Duodenal mucosa (tissue), 2 donors: ENCODE data around the gene TOR1A.
"Not testable (repeated sequence)": the region's sequence is repeated elsewhere in the genome, so short reads cannot be mapped to it uniquely, and the experiment has no call there.

ENCODE experiments used
- H3K27ac ChIP-seq: one replicate; pipeline ENCODE4 v1.7.0; 2013; ENCODE audit warnings: low read depth, low read length
- H3K27me3 ChIP-seq, 2 donors: one replicate each; pipeline ENCODE4 v1.7.0; 2013; ENCODE audit warnings: low read length in 2 of 2, control low read depth in 1 of 2; ENCODE audit not compliant: insufficient read depth in 2 of 2, control insufficient read depth in 1 of 2
- H3K36me3 ChIP-seq, 2 donors: one replicate each; pipeline ENCODE4 v1.7.0; 2013; ENCODE audit warnings: low read length in 2 of 2, control low read depth in 1 of 2; ENCODE audit not compliant: insufficient read depth in 2 of 2, control insufficient read depth in 1 of 2
- H3K4me1 ChIP-seq, 2 donors: one replicate each; pipeline ENCODE4 v1.7.0; 2013; ENCODE audit warnings: low read length in 2 of 2, control low read depth in 1 of 2; ENCODE audit not compliant: insufficient read depth in 2 of 2, control insufficient read depth in 1 of 2
- H3K4me3 ChIP-seq, 2 donors: one replicate each; pipeline ENCODE4 v1.7.0; 2013; ENCODE audit warnings: low read length in 2 of 2, low read depth in 1 of 2
- H3K9ac ChIP-seq, 2 donors: one replicate each; pipeline ENCODE4 v1.7.0; 2013; ENCODE audit warnings: low read length in 2 of 2, low read depth in 1 of 2
- H3K9me3 ChIP-seq, 2 donors: one replicate each; pipeline ENCODE4 v1.7.0; 2013; ENCODE audit warnings: low read length in 2 of 2, control low read depth in 1 of 2; ENCODE audit not compliant: control insufficient read depth in 1 of 2

TOR1A gene

DNA sequence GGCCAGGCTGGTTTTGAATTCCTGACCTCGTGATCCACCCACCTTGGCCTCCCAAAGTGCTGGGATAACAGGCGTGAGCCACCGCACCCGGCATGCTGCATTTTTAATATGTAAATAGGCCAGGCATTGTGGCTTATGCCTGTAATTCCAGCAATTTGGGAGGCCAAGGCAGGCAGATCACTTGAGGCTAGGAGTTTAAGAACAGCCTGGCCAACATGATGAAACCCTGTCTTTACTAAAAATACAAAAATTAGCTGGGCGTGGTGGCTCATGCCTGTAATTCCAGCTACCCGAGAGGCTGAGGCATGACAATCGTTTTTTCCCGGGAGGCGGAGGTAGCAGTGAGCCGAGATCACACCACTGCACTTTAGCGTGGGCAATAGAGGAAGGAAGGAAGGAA lies 39.0 kb downstream of the TOR1A start:
- not testable (repeated sequence) for H3K27me3 ChIP-seq, H3K4me3 ChIP-seq, H3K4me1 ChIP-seq, H3K36me3 ChIP-seq, H3K27ac ChIP-seq, H3K9ac ChIP-seq, H3K9me3 ChIP-seq

DNA sequence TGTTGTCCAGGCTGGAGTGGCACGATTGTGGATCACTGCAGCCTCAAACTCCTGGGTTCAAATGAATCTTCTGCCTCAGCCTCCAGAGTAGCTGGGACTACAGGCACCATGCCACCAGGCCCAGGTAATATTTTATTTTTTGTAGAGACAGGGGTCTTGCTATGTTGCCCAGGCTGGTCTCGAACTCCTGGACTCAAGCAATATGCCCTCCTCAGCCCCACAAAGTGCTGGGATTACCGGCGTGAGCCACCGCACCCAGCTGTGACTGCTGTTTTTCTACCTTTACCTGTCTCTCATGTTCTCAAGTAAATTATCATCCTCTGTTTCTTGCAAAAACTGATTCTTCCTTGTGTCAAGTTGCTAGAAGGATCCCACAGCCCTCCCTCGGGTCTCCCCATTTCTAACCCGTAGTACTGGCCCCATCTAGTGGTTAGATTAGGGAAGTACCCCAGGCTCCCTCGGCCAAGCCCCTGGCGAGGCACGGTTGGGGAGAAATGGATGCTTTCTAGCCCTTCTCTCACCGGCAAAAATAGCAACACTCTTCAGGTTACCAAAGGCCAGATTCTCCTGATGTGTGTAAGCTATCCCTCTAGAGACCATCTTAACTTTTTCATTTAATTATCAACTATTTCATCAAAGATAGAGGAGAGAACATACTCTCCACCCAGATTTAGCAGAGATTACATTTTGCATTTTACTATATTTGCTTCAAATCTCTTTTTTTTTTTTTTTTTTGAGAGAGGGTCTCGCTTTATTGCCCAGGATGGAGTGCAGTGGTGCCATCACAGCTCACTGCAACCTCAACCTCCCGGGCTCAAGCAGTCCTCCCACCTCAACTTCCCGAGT lies 40.2 kb downstream of the TOR1A start:
- Histone ChIP-seq H3K4me1 (no peaks in the 10 kb centered on the region), H3K36me3 (no peaks in the 10 kb centered on the region), H3K27me3 (peaks cover 4 to 8% of the 10 kb centered on the region in 2 donors), H3K4me3 (no peak overlapping the region), H3K9me3 (no peaks in the 10 kb centered on the region), H3K9ac (no peak overlapping the region), H3K27ac (no peak overlapping the region)

DNA sequence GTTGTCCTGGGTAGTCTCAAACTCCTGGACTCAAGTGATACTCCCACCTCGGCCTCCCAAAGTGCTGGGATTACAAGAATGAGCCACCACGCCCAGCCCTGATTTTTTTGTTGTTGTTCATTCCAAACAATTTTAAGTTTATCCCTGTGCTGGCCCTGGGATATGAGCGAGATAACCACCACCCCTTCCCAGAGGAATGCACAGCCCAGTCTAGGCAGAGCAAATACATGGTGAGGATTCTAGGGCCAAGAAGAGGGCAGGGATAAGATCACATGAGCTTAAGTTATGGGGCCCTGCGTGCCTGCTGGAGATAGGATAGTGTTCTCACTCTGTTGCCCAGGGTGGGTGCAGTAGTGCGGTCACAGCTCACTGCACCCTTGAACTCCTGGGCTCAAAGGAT lies 42.0 kb downstream of the TOR1A start:
- Histone ChIP-seq H3K9me3 (no peaks in the 10 kb centered on the region), H3K4me1 (peaks cover 0 to 9% of the 10 kb centered on the region in 2 donors), H3K9ac (no peak overlapping the region), H3K4me3 (no peak overlapping the region), H3K27ac (no peak overlapping the region), H3K36me3 (no peaks in the 10 kb centered on the region), H3K27me3 (peaks cover 0 to 5% of the 10 kb centered on the region in 2 donors)

DNA sequence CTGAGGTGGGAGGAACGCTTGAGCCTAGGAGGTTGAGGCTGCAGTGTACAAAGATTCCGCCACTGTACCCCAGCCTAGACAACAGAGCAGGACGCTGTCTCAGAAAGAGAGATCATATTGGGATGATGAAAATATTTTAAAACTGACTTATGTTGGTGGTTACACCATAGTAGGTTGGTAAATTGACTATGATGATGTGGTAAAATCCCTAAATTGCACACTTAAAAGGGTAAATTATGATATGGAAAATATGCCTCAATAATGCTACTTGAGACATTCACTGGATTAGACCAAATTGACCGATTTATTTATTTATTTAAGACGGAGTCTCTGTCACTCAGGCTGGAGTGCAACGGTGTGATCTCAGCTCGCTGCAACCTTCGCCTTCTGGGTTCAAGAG lies 42.8 kb downstream of the TOR1A start:
- Histone ChIP-seq H3K4me1 (peaks cover 0 to 14% of the 10 kb centered on the region in 2 donors), H3K27ac (no peak overlapping the region), H3K9me3 (no peaks in the 10 kb centered on the region), H3K27me3 (peaks cover 0 to 4% of the 10 kb centered on the region in 2 donors), H3K36me3 (no peaks in the 10 kb centered on the region), H3K4me3 (no peak overlapping the region), H3K9ac (no peak overlapping the region)

DNA sequence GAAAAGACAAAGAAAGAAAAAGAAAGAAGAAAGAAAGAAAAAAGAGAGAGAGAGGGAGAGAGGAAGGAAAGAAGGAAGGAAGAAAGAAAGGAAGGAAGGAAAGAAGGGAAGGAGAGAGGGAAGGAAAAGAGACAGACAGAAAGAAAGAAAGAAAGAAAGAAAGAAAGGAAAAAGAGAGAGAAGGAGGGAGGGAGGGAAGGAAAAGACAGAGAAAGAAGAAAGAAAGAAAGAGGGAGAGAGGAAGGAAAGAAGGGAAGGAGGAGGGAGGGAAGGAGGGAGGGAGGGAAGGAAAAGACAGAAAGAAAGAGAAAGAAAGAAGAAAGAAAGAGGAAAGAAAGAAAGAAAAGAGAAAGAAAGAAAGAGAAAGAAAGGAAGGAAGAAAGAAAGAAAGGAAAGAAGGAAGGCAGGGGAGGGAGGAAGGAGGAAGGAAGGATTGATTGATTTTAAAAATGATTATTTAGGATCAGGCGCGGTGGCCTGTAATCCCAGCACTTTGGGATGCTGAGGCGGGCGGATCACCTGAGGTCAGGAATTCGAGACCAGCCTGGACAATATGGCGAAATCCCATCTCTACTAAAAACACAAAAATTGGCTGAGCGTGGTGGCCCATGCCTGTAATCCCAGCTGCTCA lies 44.3 kb downstream of the TOR1A start:
- no peak overlapping the region for H3K4me3 ChIP-seq

DNA sequence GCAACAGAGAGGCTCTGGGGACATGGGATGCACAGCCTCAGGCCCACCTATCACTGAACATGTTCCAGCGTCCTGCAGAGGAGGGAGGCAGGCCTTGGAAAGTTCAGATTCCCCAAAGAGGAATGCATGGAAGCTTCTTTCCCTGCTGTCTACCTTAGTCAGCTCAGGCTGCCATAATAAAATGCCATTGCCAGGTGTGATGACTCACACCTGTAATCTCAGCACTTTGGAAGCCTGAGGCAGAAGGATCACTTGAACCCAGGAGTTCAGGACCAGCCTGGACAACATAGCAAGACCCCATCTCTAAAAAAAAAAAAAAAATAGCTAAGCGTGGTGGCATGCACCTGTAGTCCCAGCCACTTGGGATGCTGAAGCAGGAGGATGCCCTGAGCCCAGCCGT lies 45.5 kb downstream of the TOR1A start:
- Histone ChIP-seq H3K27me3 (peaks cover 0 to 4% of the 10 kb centered on the region in 2 donors), H3K9me3 (no peaks in the 10 kb centered on the region), H3K4me1 (peaks cover under 1 to 14% of the 10 kb centered on the region in 2 donors), H3K36me3 (no peaks in the 10 kb centered on the region), H3K9ac (no peak overlapping the region), H3K27ac (no peak overlapping the region), H3K4me3 (no peak overlapping the region)

More for the DNA sequence above, 44.3 kb downstream of the TOR1A start:
- Histone ChIP-seq H3K9ac (no peak overlapping the region), H3K9me3 (no peaks in the 10 kb centered on the region), H3K27ac (no peak overlapping the region), H3K27me3 (no peaks in the 10 kb centered on the region), H3K36me3 (no peaks in the 10 kb centered on the region), H3K4me1 (peaks cover 0 to 14% of the 10 kb centered on the region in 2 donors)

DNA sequence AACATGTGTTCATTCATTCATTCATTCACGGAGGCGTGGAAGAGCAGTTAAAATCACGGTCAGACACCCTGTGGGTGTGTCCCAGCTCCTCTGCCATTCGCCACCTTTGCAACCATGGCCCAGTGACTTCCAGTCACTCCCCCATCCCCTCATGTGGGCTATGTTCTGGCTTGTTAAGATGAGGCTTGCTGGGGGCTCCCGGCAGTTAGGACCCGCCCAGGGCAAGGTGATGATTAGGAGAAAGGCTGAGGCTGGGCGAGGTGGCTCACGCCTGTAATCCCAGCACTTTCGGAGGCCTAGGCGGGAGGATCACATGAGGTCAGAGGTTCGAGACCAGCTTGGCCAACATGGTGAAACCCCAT lies 46.2 kb downstream of the TOR1A start:
- no peaks in the 10 kb centered on the region for H3K9me3 ChIP-seq
- H3K27ac ChIP-seq, result no peak overlapping the region
- no peak overlapping the region for H3K9ac ChIP-seq
- no peak overlapping the region for H3K4me3 ChIP-seq
- H3K4me1 ChIP-seq, result peaks cover 3 to 14% of the 10 kb centered on the region in 2 donors
- peaks cover 0 to 4% of the 10 kb centered on the region in 2 donors for H3K27me3 ChIP-seq
- no peaks in the 10 kb centered on the region for H3K36me3 ChIP-seq

DNA sequence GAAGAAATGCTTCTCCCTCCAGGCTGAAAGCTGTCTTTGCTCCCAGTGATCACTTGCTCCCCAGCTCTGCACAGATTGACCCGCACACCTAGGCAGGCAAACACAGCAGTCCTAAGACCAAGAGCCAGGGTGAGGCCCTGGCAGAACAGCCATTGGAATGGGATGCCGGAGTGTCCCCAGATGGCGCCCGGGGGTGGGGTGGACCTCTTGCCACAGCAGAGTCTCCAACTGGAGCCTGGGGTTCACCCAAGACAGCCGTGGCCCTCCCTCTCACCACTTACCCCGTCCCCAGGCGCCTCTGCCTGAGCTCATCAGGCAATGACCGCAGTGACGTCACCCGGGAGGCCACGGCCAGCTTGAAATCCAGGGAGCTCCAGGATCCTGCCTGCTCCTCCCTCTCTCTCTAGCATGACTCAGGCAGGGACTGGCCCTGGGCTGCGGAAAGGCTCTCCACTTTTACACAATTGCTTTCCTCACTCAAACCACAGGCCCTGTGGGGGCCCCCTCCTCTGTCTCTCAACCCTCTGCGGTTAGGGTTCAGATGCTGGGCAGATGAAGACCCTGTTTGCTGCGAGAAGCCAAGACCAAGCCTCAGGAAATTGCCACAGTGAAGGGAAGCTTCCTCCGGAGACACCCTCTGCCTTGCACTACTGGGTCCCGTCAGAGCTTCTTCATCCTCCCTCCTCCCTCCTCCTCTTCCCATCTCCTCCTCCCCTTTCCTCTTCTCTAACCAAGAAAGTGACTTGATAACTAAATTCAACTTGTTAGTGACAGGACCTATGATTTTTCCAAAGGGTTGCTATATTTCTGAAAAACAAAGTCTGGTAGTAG lies 46.8 kb downstream of the TOR1A start:
- peak overlapping the region in 1 of 2 donors; percentile 22 for H3K9ac ChIP-seq

DNA sequence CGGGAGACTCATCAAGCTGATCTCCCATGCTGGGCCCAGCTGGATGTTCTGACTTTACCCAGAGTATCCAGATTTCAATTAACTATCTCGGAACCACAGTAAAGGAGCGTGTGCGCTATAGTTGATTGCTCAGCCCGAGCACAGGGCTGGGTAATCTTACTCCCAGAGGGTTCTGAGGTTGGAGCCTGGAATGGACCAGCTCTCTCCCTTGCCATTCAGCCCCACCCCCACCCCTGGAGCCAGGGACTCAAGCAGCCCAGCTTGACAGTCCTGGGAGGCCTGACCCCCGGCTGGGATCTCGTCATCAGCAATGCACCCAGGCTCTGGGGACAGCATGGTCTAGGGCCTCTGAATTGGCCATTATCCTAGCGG lies 47.4 kb downstream of the TOR1A start:
- H3K27ac ChIP-seq, result peak overlapping the region; percentile 66
- H3K9me3 ChIP-seq, result no peaks in the 10 kb centered on the region
- no peak overlapping the region for H3K4me3 ChIP-seq
- peaks cover 0 to 4% of the 10 kb centered on the region in 2 donors for H3K27me3 ChIP-seq
- peak overlapping the region in 1 of 2 donors; percentile 22 for H3K9ac ChIP-seq
- H3K4me1 ChIP-seq, result peaks cover 3 to 14% of the 10 kb centered on the region in 2 donors
- no peaks in the 10 kb centered on the region for H3K36me3 ChIP-seq

More for the DNA sequence above, 46.8 kb downstream of the TOR1A start:
- no peaks in the 10 kb centered on the region for H3K9me3 ChIP-seq
- H3K36me3 ChIP-seq, result no peaks in the 10 kb centered on the region
- H3K4me1 ChIP-seq, result peaks cover 3 to 14% of the 10 kb centered on the region in 2 donors
- peaks cover 0 to 4% of the 10 kb centered on the region in 2 donors for H3K27me3 ChIP-seq
- peak overlapping the region; percentile 66 for H3K27ac ChIP-seq
- H3K4me3 ChIP-seq, result no peak overlapping the region

DNA sequence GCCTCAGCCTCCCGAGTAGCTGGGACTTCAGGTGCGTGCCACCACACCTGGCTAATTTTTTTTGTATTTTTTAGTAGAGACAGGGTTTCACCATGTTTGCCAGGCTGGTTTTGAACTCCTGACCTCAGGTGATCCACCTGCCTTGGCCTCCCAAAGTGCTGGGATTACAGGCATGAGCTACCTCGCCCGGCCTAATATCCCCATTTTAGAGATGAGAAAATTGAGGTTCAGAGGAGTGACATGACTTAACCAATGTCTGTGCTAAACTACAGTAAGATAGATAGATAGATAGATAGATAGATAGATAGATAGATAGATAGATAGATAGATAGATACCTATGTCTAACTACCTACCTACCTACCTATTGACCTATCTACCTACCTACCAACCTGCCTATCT lies 47.8 kb downstream of the TOR1A start:
- not testable (repeated sequence) for H3K36me3 ChIP-seq, H3K9me3 ChIP-seq, H3K27ac ChIP-seq, H3K4me3 ChIP-seq, H3K27me3 ChIP-seq
- Histone ChIP-seq H3K9ac (peak overlapping the region in 1 of 2 donors; percentile 22), H3K4me1 (peaks cover 3 to 14% of the 10 kb centered on the region in 2 donors)
